HEK293 (cell line): ENCODE results near the gene ADGRD2.

Source experiments
- CTCF ChIA-PET: fragments of 350-600 bp; formaldehyde crosslinking; extraction: SDS; loops from one replicate; lab custom pipeline; 2021; ENCODE audit warnings: antibody characterized with exemption; lab: Yijun Ruan, JAX
- POLR2A ChIA-PET: fragments of 300-600 bp; formaldehyde crosslinking; extraction: SDS; loops from one replicate; lab custom pipeline; 2020; ENCODE audit warnings: antibody characterized with exemption, inconsistent platforms; lab: Yijun Ruan, JAX
- H3K27ac ChIP-seq: fragments of 200-500 bp; sonication (Bioruptor generic); 2 replicates; pipeline ENCODE4 v1.5.1; 2014; ENCODE audit warnings: low read depth, low read length, control low read depth, inconsistent platforms; ENCODE audit errors: extremely low read depth
- H3K36me3 ChIP-seq, 2 experiments: fragments of 200-500 bp in 1 of 2; sonication (Bioruptor generic) in 1 of 2; 1 replicate in 1 of 2; 2 replicates in 1 of 2; pipeline ENCODE4 v1.5.1; 2014 to 2017; ENCODE audit warnings: inconsistent platforms in 2 of 2, low read length in 2 of 2; ENCODE audit not compliant: control insufficient read depth in 2 of 2, insufficient read depth in 1 of 2
- H3K4me1 ChIP-seq: fragments of 200-500 bp; sonication (Bioruptor generic); 2 replicates; pipeline ENCODE4 v1.5.1; 2014; ENCODE audit warnings: mild to moderate bottlenecking, low read length, inconsistent platforms; ENCODE audit not compliant: control insufficient read depth, insufficient read depth
- H3K4me3 ChIP-seq: 2 replicates; pipeline ENCODE4 v1.5.1; 2011; ENCODE audit warnings: low read depth, mild to moderate bottlenecking, control low read depth, low read length, moderate library complexity
- H3K9me3 ChIP-seq: fragments of 200-500 bp; sonication (Bioruptor generic); 2 replicates; pipeline ENCODE4 v1.5.1; 2014; ENCODE audit warnings: low read depth, low read length, inconsistent platforms; ENCODE audit not compliant: control insufficient read depth, insufficient read depth
- HOXD13 ChIP-seq: sonication (generic); formaldehyde crosslinking; IDR thresholded peaks from 2 replicates; pipeline ENCODE4 v1.8.0; 2022; ENCODE audit warnings: missing genetic modification reagents, borderline replicate concordance
- KLF8 ChIP-seq: fragments of 450-650 bp; formaldehyde crosslinking; IDR thresholded peaks from 2 replicates; pipeline ENCODE4 v1.5.1; 2016; ENCODE audit warnings: missing biosample characterization, missing genetic modification characterization
- MZF1 ChIP-seq: fragments of 450-650 bp; formaldehyde crosslinking; IDR thresholded peaks from 2 replicates; pipeline ENCODE4 v1.5.1; 2017; ENCODE audit warnings: missing biosample characterization, missing genetic modification characterization, borderline replicate concordance
- SETDB1 ChIP-seq: IDR thresholded peaks from one replicate; pipeline ENCODE4 v1.6.1; 2017; ENCODE audit warnings: mild to moderate bottlenecking, low read length, moderate library complexity, mixed read lengths; ENCODE audit not compliant: insufficient read length
- SP7 ChIP-seq: fragments of 450-650 bp; formaldehyde crosslinking; IDR thresholded peaks from 2 replicates; pipeline ENCODE4 v1.5.1; 2016; ENCODE audit warnings: missing biosample characterization, missing genetic modification characterization
- ZBTB1 ChIP-seq: fragments of 450-650 bp; formaldehyde crosslinking; IDR thresholded peaks from 2 replicates; pipeline ENCODE4 v1.5.1; 2016; ENCODE audit warnings: missing biosample characterization, missing genetic modification characterization
- ZBTB17 ChIP-seq: fragments of 450-650 bp; formaldehyde crosslinking; IDR thresholded peaks from 2 replicates; pipeline ENCODE4 v1.5.1; 2016; ENCODE audit warnings: missing biosample characterization, missing genetic modification characterization
- ZNF157 ChIP-seq: fragments of 450-650 bp; formaldehyde crosslinking; IDR thresholded peaks from 2 replicates; pipeline ENCODE4 v1.5.1; 2016; ENCODE audit warnings: missing biosample characterization, missing genetic modification characterization
- ZNF184 ChIP-seq: fragments of 450-650 bp; IDR thresholded peaks from 2 replicates; pipeline ENCODE4 v1.5.1; 2018; ENCODE audit warnings: missing biosample characterization, mild to moderate bottlenecking, missing genetic modification characterization
- ZNF221 ChIP-seq: fragments of 450-650 bp; formaldehyde crosslinking; IDR thresholded peaks from 2 replicates; pipeline ENCODE4 v1.5.1; 2017; ENCODE audit warnings: missing biosample characterization, missing genetic modification characterization, borderline replicate concordance
- ZNF23 ChIP-seq: fragments of 450-650 bp; formaldehyde crosslinking; IDR thresholded peaks from 2 replicates; pipeline ENCODE4 v1.5.1; 2016; ENCODE audit warnings: missing biosample characterization, missing genetic modification characterization, borderline replicate concordance
- ZNF24 ChIP-seq: fragments of 450-650 bp; formaldehyde crosslinking; IDR thresholded peaks from 2 replicates; pipeline ENCODE4 v1.5.1; 2016; ENCODE audit warnings: missing biosample characterization, missing genetic modification characterization
- ZNF274 ChIP-seq, 2 experiments: fragments of 200-500 bp in 1 of 2; fragments of 450-650 bp in 1 of 2; sonication (Bioruptor generic) in 1 of 2; formaldehyde crosslinking in 1 of 2; IDR thresholded peaks; 2 replicates each; pipeline versions ENCODE4 v1.5.1 to v1.6.1; 2014 to 2016; ENCODE audit warnings: borderline replicate concordance in 1 of 2, inconsistent platforms in 1 of 2, low read length in 1 of 2, missing biosample characterization in 1 of 2, missing genetic modification characterization in 1 of 2
- ZNF302 ChIP-seq: fragments of 450-650 bp; formaldehyde crosslinking; IDR thresholded peaks from 2 replicates; pipeline ENCODE4 v1.5.1; 2016; ENCODE audit warnings: missing biosample characterization, missing genetic modification characterization, low read depth
- ZNF341 ChIP-seq: fragments of 450-650 bp; formaldehyde crosslinking; IDR thresholded peaks from 2 replicates; pipeline ENCODE4; 2016; ENCODE audit warnings: low read depth, missing biosample characterization, missing genetic modification characterization
- ZNF350 ChIP-seq: fragments of 450-650 bp; formaldehyde crosslinking; IDR thresholded peaks from 2 replicates; pipeline ENCODE4 v1.5.0; 2017; ENCODE audit warnings: missing biosample characterization, mild to moderate bottlenecking, missing genetic modification characterization
- ZNF473 ChIP-seq: fragments of 450-650 bp; formaldehyde crosslinking; IDR thresholded peaks from 2 replicates; pipeline ENCODE4 v1.5.1; 2017; ENCODE audit warnings: missing biosample characterization, missing genetic modification characterization
- ZNF558 ChIP-seq: fragments of 450-650 bp; formaldehyde crosslinking; IDR thresholded peaks from 2 replicates; pipeline ENCODE4 v1.5.1; 2016; ENCODE audit warnings: missing biosample characterization, missing genetic modification characterization
- ZNF621 ChIP-seq: fragments of 450-650 bp; formaldehyde crosslinking; IDR thresholded peaks from 2 replicates; pipeline ENCODE4 v1.5.1; 2017; ENCODE audit warnings: missing biosample characterization, missing genetic modification characterization
- ZNF670 ChIP-seq: fragments of 450-650 bp; formaldehyde crosslinking; IDR thresholded peaks from 2 replicates; pipeline ENCODE4 v1.5.1; 2016; ENCODE audit warnings: missing biosample characterization, missing genetic modification characterization, low read depth
- ZNF701 ChIP-seq: fragments of 450-650 bp; formaldehyde crosslinking; IDR thresholded peaks from 2 replicates; pipeline ENCODE4 v1.5.1; 2016; ENCODE audit warnings: missing biosample characterization, missing genetic modification characterization
- ZNF747 ChIP-seq: fragments of 450-650 bp; formaldehyde crosslinking; IDR thresholded peaks from 2 replicates; pipeline ENCODE4 v1.5.1; 2016; ENCODE audit warnings: missing biosample characterization, missing genetic modification characterization
- ZSCAN4 ChIP-seq: fragments of 450-650 bp; formaldehyde crosslinking; IDR thresholded peaks from 2 replicates; pipeline ENCODE4 v1.5.1; 2017; ENCODE audit warnings: missing biosample characterization, missing genetic modification characterization
- TF ChIP-seq, protein P1 (sequence below): fragments of 450-650 bp; IDR thresholded peaks from 2 replicates; pipeline ENCODE4 v1.5.1; 2018; ENCODE audit warnings: missing biosample characterization, missing genetic modification characterization
- TF ChIP-seq, protein P2 (sequence below): fragments of 450-650 bp; formaldehyde crosslinking; IDR thresholded peaks from 2 replicates; pipeline ENCODE4 v1.5.1; 2016; ENCODE audit warnings: missing biosample characterization, missing genetic modification characterization
- TF ChIP-seq, protein P3 (sequence below): fragments of 450-650 bp; formaldehyde crosslinking; IDR thresholded peaks from 2 replicates; pipeline ENCODE4 v1.5.1; 2016; ENCODE audit warnings: missing biosample characterization, missing genetic modification characterization

Gene ADGRD2

DNA sequence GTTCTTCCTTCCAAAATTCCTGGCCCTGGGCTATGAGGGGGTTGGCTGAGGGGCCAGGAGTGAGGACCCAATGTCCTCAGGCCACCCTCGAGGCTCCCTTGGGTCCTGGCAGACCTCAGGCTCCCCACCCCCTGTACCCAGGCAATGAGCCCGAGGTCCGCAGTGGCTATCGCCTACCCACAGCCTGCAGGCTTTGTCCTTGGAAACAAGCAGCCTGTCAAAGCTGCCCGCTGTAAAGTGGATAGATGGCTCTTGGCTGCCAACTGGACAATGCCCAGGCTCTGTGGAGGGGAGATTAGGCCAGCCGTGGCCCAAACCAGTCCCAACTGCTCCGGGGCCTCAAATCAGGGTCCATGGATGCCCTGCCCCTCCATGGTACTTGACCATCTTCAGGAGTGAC is 2.2 kb upstream of the ADGRD2 start:
- H3K4me1 ChIP-seq, result no peaks in the 10 kb centered on the region; the same call in 1 of the 2 replicates
- CTCF ChIA-PET, result interaction anchor here (0.6 to 3.4 kb wide), 10 partner anchors 9 to 484 kb away, joined by 3 to 14 read pairs (median 4); no protein-coding TSS in a partner anchor
- POLR2A ChIA-PET, result no interaction called here

GRCh38 chr9:124449381-124450151 is 685 bp upstream of the ADGRD2 start:
- Histone ChIP-seq H3K4me1 (no peaks in the 10 kb centered on the region; the same call in 1 of the 2 replicates), H3K27ac (no peak overlapping the region), H3K36me3 (no peaks in the 10 kb centered on the region), H3K4me3 (no peak overlapping the region), H3K9me3 (no peaks in the 10 kb centered on the region)
- POLR2A ChIA-PET, result no interaction called here
- CTCF ChIA-PET, result interaction anchor here (0.5 to 3.4 kb wide), 3 partner anchors 25 to 37 kb away, joined by 3 to 14 read pairs (median 3); no protein-coding TSS in a partner anchor
- TF ChIP-seq ZNF221 (tag by site-specific recombination), result no peak
- TF ChIP-seq, protein P1, sequence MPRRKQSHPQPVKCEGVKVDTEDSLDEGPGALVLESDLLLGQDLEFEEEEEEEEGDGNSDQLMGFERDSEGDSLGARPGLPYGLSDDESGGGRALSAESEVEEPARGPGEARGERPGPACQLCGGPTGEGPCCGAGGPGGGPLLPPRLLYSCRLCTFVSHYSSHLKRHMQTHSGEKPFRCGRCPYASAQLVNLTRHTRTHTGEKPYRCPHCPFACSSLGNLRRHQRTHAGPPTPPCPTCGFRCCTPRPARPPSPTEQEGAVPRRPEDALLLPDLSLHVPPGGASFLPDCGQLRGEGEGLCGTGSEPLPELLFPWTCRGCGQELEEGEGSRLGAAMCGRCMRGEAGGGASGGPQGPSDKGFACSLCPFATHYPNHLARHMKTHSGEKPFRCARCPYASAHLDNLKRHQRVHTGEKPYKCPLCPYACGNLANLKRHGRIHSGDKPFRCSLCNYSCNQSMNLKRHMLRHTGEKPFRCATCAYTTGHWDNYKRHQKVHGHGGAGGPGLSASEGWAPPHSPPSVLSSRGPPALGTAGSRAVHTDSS (tag by site-specific recombination), result no peak
- TF ChIP-seq ZSCAN4, result no peak
- TF ChIP-seq, protein P2, sequence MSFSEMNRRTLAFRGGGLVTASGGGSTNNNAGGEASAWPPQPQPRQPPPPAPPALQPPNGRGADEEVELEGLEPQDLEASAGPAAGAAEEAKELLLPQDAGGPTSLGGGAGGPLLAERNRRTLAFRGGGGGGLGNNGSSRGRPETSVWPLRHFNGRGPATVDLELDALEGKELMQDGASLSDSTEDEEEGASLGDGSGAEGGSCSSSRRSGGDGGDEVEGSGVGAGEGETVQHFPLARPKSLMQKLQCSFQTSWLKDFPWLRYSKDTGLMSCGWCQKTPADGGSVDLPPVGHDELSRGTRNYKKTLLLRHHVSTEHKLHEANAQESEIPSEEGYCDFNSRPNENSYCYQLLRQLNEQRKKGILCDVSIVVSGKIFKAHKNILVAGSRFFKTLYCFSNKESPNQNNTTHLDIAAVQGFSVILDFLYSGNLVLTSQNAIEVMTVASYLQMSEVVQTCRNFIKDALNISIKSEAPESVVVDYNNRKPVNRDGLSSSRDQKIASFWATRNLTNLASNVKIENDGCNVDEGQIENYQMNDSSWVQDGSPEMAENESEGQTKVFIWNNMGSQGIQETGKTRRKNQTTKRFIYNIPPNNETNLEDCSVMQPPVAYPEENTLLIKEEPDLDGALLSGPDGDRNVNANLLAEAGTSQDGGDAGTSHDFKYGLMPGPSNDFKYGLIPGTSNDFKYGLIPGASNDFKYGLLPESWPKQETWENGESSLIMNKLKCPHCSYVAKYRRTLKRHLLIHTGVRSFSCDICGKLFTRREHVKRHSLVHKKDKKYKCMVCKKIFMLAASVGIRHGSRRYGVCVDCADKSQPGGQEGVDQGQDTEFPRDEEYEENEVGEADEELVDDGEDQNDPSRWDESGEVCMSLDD (tag by site-specific recombination), result no peak
- TF ChIP-seq ZNF157 (tag by site-specific recombination), result no peak
- TF ChIP-seq SETDB1, result no peak
- no peak for TF ChIP-seq ZNF274 (IDR thresholded peaks at IDR 0.05; ENCODE audit: low read length)
- no peak for TF ChIP-seq ZNF274 (tag by site-specific recombination; IDR thresholded peaks at IDR 0.05; ENCODE audit: borderline replicate concordance)
- no peak for TF ChIP-seq SP7 (tag by site-specific recombination)
- TF ChIP-seq ZNF24, result no peak
- TF ChIP-seq ZNF747 (tag by site-specific recombination), result no peak
- no peak for TF ChIP-seq ZNF621 (tag by site-specific recombination)
- no peak for TF ChIP-seq ZNF670 (tag by site-specific recombination)
- no peak for TF ChIP-seq ZNF341 (tag by site-specific recombination)
- no peak for TF ChIP-seq ZNF302 (tag by site-specific recombination)
- TF ChIP-seq ZBTB1 (tag by site-specific recombination), result no peak
- TF ChIP-seq ZBTB17 (tag by site-specific recombination), result no peak
- TF ChIP-seq ZNF558 (tag by site-specific recombination), result no peak
- no peak for TF ChIP-seq ZNF184 (tag by site-specific recombination)
- TF ChIP-seq KLF8 (tag by site-specific recombination), result no peak

More for the DNA sequence above, 2.2 kb upstream of the ADGRD2 start:
- H3K27ac ChIP-seq, result no peak overlapping the region
- TF ChIP-seq MZF1 (tag by site-specific recombination) (no peak), ZBTB1 (tag by site-specific recombination) (no peak), HOXD13 (CRISPR knock-in tag) (no peak), ZNF473 (tag by site-specific recombination) (no peak), ZNF221 (tag by site-specific recombination) (no peak), ZNF701 (no peak), ZNF350 (tag by site-specific recombination) (no peak), ZNF23 (tag by site-specific recombination) (no peak)
- TF ChIP-seq, protein P3, sequence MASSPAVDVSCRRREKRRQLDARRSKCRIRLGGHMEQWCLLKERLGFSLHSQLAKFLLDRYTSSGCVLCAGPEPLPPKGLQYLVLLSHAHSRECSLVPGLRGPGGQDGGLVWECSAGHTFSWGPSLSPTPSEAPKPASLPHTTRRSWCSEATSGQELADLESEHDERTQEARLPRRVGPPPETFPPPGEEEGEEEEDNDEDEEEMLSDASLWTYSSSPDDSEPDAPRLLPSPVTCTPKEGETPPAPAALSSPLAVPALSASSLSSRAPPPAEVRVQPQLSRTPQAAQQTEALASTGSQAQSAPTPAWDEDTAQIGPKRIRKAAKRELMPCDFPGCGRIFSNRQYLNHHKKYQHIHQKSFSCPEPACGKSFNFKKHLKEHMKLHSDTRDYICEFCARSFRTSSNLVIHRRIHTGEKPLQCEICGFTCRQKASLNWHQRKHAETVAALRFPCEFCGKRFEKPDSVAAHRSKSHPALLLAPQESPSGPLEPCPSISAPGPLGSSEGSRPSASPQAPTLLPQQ, result no peak
- TF ChIP-seq, all 188 proteins: peak for 0
- Histone ChIP-seq H3K9me3 (no peaks in the 10 kb centered on the region), H3K36me3 (no peaks in the 10 kb centered on the region), H3K4me3 (no peak overlapping the region)
